ENCODE results near the gene HLA-C. TPM values are rescaled to one million over a fixed set of nuclear protein-coding genes. Genes with fewer than 3 reads are reported as not detected.

Gene HLA-C
- polyA plus RNA-seq, 1 of the 3 experiments (the other 2 are of a cell fraction), result 434 TPM

DNA sequence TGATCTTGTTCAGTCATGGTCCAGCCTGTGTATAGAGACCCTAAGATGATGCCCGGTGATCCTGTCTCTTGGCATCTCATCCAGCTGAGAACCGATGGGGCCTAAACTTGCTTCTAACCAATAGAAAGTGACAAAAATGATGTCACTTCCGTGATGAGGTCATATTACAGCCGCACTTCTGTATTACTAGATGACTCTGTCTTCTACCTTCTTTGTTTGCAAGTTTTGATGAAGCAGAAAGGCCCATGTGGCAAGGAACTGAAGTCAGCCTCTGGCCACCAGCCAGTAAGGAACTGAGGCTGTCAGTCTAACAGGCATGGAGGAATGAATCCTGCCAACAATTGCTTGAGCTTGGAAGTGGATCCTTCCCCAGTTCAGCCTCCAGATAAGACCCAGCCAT lies 32.8 kb upstream of the HLA-C start:
- Histone ChIP-seq H3F3A (replicated peaks; ENCODE audit: insufficient read depth) (no peaks in the 10 kb centered on the region), H4K20me1 (ENCODE audit: insufficient read depth) (no peaks in the 10 kb centered on the region), H3K4me1 (ENCODE audit: control insufficient read depth in 1 of 2, insufficient read depth in 2 of 2, low read depth in 1 of 2, low read length in 1 of 2) (no peaks in the 10 kb centered on the region), H3K4me3 (ENCODE audit: low read depth in 2 of 2, low read length in 1 of 2) (no peak overlapping the region), H3K27me3 (ENCODE audit: insufficient read depth) (peaks cover 31% of the 10 kb centered on the region; the same call in 1 of the 2 replicates), H3K9ac (no peak overlapping the region), H3K9me3 (no peaks in the 10 kb centered on the region), H3K4me2 (no peak overlapping the region), H3K79me2 (ENCODE audit: insufficient read depth) (no peaks in the 10 kb centered on the region), H3K36me3 (replicated peaks in 1 of 2; ENCODE audit: control insufficient read depth in 1 of 2, insufficient read depth in 2 of 2, low read length in 1 of 2) (no peaks in the 10 kb centered on the region), H3K9me2 (no peaks in the 10 kb centered on the region), H3K27ac (ENCODE audit: low read depth in 2 of 2, low read length in 1 of 2) (no peak overlapping the region), H2AFZ (ENCODE audit: low read depth) (no peak overlapping the region)
- POLR2A ChIA-PET, result no interaction called here
- 6% methylated on average over 4 of the region's 4 CpGs for WGBS (ENCODE audit: low lambda C conversion rate)
- DNase-seq, result no peak
- TF ChIP-seq FOXJ3 (CRISPR knock-in tag; IDR thresholded peaks at IDR 0.05), result no peak
- CTCF ChIA-PET, result interaction anchor here (2.4 kb wide), 1 partner anchor 62 kb away, joined by 9 read pairs; no protein-coding TSS in a partner anchor

DNA sequence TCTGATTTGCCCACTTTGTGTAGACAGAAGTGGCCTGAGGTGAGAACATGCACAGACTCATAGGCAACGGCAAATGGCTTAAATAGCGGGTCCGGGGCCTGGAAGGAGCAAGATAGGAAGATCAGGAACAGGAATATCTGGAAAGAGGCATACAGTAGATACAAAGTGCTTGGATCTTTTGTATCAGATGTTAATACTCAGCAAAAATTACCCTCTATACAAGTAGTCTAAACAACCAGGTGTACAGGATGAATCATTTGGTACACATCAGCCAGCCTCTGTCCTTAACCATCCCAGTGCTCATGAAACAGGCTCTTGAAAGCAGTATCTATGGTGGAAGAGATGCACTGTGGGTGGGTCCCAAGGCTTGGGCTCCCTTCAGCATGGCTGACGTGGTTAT lies 28.9 kb upstream of the HLA-C start:
- 2% methylated on average over 4 of the region's 4 CpGs for WGBS (ENCODE audit: low lambda C conversion rate)
- H3K9ac ChIP-seq, result no peak overlapping the region
- no peaks in the 10 kb centered on the region for H3K4me1 ChIP-seq (ENCODE audit: control insufficient read depth in 1 of 2, insufficient read depth in 2 of 2, low read depth in 1 of 2, low read length in 1 of 2)
- H3K4me2 ChIP-seq, result no peak overlapping the region
- no peak overlapping the region for H2AFZ ChIP-seq (ENCODE audit: low read depth)
- no peaks in the 10 kb centered on the region for H3F3A ChIP-seq (replicated peaks; ENCODE audit: insufficient read depth)
- H3K4me3 ChIP-seq (ENCODE audit: low read depth in 2 of 2, low read length in 1 of 2), result no peak overlapping the region
- H3K9me2 ChIP-seq, result 0 out of 2 replicates have a peak, but pooled peaks cover 5% of the 10 kb centered on the region
- H3K27ac ChIP-seq (ENCODE audit: low read depth in 2 of 2, low read length in 1 of 2), result no peak overlapping the region
- TF ChIP-seq POLR2AphosphoS5 (IDR thresholded peaks at IDR 0.05; ENCODE audit: low read depth, low read length), result no peak
- no peak for TF ChIP-seq GATA2 (CRISPR knock-in tag; IDR thresholded peaks at IDR 0.05)
- no peak for TF ChIP-seq RFX5 (IDR thresholded peaks at IDR 0.05; ENCODE audit: low read length)
- TF ChIP-seq TCF12 (IDR thresholded peaks at IDR 0.05), result no peak
- TF ChIP-seq, protein P1, sequence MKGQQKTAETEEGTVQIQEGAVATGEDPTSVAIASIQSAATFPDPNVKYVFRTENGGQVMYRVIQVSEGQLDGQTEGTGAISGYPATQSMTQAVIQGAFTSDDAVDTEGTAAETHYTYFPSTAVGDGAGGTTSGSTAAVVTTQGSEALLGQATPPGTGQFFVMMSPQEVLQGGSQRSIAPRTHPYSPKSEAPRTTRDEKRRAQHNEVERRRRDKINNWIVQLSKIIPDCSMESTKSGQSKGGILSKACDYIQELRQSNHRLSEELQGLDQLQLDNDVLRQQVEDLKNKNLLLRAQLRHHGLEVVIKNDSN (IDR thresholded peaks at IDR 0.05; ENCODE audit: borderline replicate concordance, low read depth), result no peak
- no peak for TF ChIP-seq NFIC (IDR thresholded peaks at IDR 0.05; ENCODE audit: borderline replicate concordance)
- TF ChIP-seq MEF2A (IDR thresholded peaks at IDR 0.05; ENCODE audit: borderline replicate concordance, low read depth), result no peak
- TF ChIP-seq USF2 (IDR thresholded peaks at IDR 0.05; ENCODE audit: borderline replicate concordance, low read depth, low read length), result no peak
- no peak for TF ChIP-seq EP300 (IDR thresholded peaks at IDR 0.05; ENCODE audit: borderline replicate concordance in 1 of 2, low read depth in 1 of 2, low read length in 1 of 2)
- TF ChIP-seq CTCF (IDR thresholded peaks at IDR 0.05), result no peak
- no peaks in the 10 kb centered on the region for H4K20me1 ChIP-seq (ENCODE audit: insufficient read depth)
- no peaks in the 10 kb centered on the region for H3K9me3 ChIP-seq
- no peaks in the 10 kb centered on the region for H3K79me2 ChIP-seq (ENCODE audit: insufficient read depth)
- peaks cover 18% of the 10 kb centered on the region; the same call in 1 of the 2 replicates for H3K27me3 ChIP-seq (ENCODE audit: insufficient read depth)
- ChIA-PET POLR2A (no interaction called here), CTCF (interaction anchor here (1.2 kb wide), 1 partner anchor 12 kb away, joined by 3 read pairs; no protein-coding TSS in a partner anchor)
- DNase-seq, result no peak
- H3K36me3 ChIP-seq (replicated peaks in 1 of 2; ENCODE audit: control insufficient read depth in 1 of 2, insufficient read depth in 2 of 2, low read length in 1 of 2), result no peaks in the 10 kb centered on the region

Data from SK-N-SH (cell line).